GM19397 (cell line): ENCODE data around the gene CEP44.
"Not testable (repeated sequence)": the region's sequence is repeated elsewhere in the genome, so short reads cannot be mapped to it uniquely, and the experiment has no call there.

Source experiments
- ATAC-seq: cut with Tn5 transposase; IDR thresholded peaks from one replicate; pipeline ENCODE4 v1.9.1; 2021; ENCODE audit warnings: mild to moderate bottlenecking, moderate library complexity; ENCODE audit not compliant: unreplicated experiment

The CEP44 gene

GRCh38 chr4:174277433-174277832 lies 6.3 kb upstream of the CEP44 start:
- ATAC-seq, result no peak

- no peak for ATAC-seq
Measured at GRCh38 chr4:174278467-174278866, 5.2 kb upstream of the CEP44 start.

GRCh38 chr4:174279433-174280155 lies 4.1 kb upstream of the CEP44 start:
- no peak for ATAC-seq

GRCh38 chr4:174281182-174281737 lies 2.5 kb upstream of the CEP44 start:
- ATAC-seq, result no peak

- no peak for ATAC-seq
Measured at GRCh38 chr4:174281901-174282300, 1.8 kb upstream of the CEP44 start.

GRCh38 chr4:174282836-174283506 lies 740 bp upstream of the CEP44 start:
- peak; percentile 98 for ATAC-seq

- ATAC-seq, result no peak
Measured at GRCh38 chr4:174284487-174284886, 776 bp downstream of the CEP44 start.

- no peak for ATAC-seq
Measured at GRCh38 chr4:174286870-174287269, 3.2 kb downstream of the CEP44 start.

- ATAC-seq, result no peak
Measured at GRCh38 chr4:174292473-174292872, 8.8 kb downstream of the CEP44 start.

- not testable (repeated sequence) for ATAC-seq
Measured at GRCh38 chr4:174294641-174295040, 10.9 kb downstream of the CEP44 start.

GRCh38 chr4:174295142-174295541 lies 11.4 kb downstream of the CEP44 start:
- not testable (repeated sequence) for ATAC-seq

GRCh38 chr4:174303687-174304086 lies 20.0 kb downstream of the CEP44 start:
- no peak for ATAC-seq

GRCh38 chr4:174304664-174305063 lies 21.0 kb downstream of the CEP44 start:
- no peak for ATAC-seq

- no peak for ATAC-seq
Measured at GRCh38 chr4:174305961-174306360, 22.2 kb downstream of the CEP44 start.

GRCh38 chr4:174307694-174308093 lies 24.0 kb downstream of the CEP44 start:
- ATAC-seq, result no peak

- ATAC-seq, result no peak
Measured at GRCh38 chr4:174312993-174313392, 29.3 kb downstream of the CEP44 start.

GRCh38 chr4:174314274-174314673 lies 30.6 kb downstream of the CEP44 start:
- no peak for ATAC-seq

- ATAC-seq, result no peak
Measured at GRCh38 chr4:174314770-174315169, 31.1 kb downstream of the CEP44 start.

- ATAC-seq, result no peak
Measured at GRCh38 chr4:174316546-174316945, 32.8 kb downstream of the CEP44 start.

- no peak for ATAC-seq
Measured at GRCh38 chr4:174316954-174317353, 33.2 kb downstream of the CEP44 start.

GRCh38 chr4:174317531-174317930 lies 33.8 kb downstream of the CEP44 start:
- ATAC-seq, result no peak
